Occipital lobe (tissue), 2 donors: ENCODE data around the gene EZR. TPM values are rescaled to one million over a fixed set of nuclear protein-coding genes. Genes with fewer than 3 reads are reported as not detected.

ENCODE experiments used
- DNase-seq: peaks from one replicate; lab custom pipeline; 2025; lab: John Stamatoyannopoulos, UW
- total RNA-seq: library from RNA; depleted of rRNA; stranded (reverse); fragments of >200 nt; gene quantifications from one replicate; pipeline ENCODE4 v1.2.3, GENCODE V29; 2014

EZR gene
- total RNA-seq, 1 donor from 2014 or later, result 162 TPM

- no peak for DNase-seq
Observed at GRCh38 chr6:158818581-158819212, 471 bp downstream of the EZR start.

- DNase-seq, result no peak
Observed at GRCh38 chr6:158817728-158818580, 1.2 kb downstream of the EZR start.

- DNase-seq, result no peak
Observed at GRCh38 chr6:158816803-158817727, 2.1 kb downstream of the EZR start.

GRCh38 chr6:158816329-158816728, 2.8 kb downstream of the EZR start:
- DNase-seq, result no peak

- no peak for DNase-seq
Observed at GRCh38 chr6:158815907-158816306, 3.3 kb downstream of the EZR start.

- no peak for DNase-seq
Observed at GRCh38 chr6:158815379-158815724, 3.8 kb downstream of the EZR start.

GRCh38 chr6:158813032-158813431, 6.1 kb downstream of the EZR start:
- no peak for DNase-seq

GRCh38 chr6:158812611-158813010, 6.6 kb downstream of the EZR start:
- DNase-seq, result no peak

- no peak for DNase-seq
Observed at GRCh38 chr6:158810155-158811095, 8.7 kb downstream of the EZR start.

GRCh38 chr6:158808941-158809678, 10.1 kb downstream of the EZR start:
- DNase-seq, result no peak

- no peak for DNase-seq
Observed at GRCh38 chr6:158808442-158808833, 10.7 kb downstream of the EZR start.

GRCh38 chr6:158807515-158808441, 11.4 kb downstream of the EZR start:
- no peak for DNase-seq

GRCh38 chr6:158805698-158806377, 13.3 kb downstream of the EZR start:
- no peak for DNase-seq

GRCh38 chr6:158804207-158804606, 15.0 kb downstream of the EZR start:
- DNase-seq, result no peak

- no peak for DNase-seq
Observed at GRCh38 chr6:158803733-158804143, 15.4 kb downstream of the EZR start.

GRCh38 chr6:158801655-158802294, 17.4 kb downstream of the EZR start:
- DNase-seq, result no peak

GRCh38 chr6:158799051-158799792, 19.9 kb downstream of the EZR start:
- no peak for DNase-seq
